GM23338 (cell line): ENCODE results near the gene GIPC2.

Experiments used
- CTCF ChIP-seq, 2 experiments: fragments of 200-600 bp in 1 of 2; sonication (generic) in 1 of 2; conservative IDR thresholded peaks; 2 replicates each; pipeline versions ENCODE4 v1.5.1 to v1.6.1; 2016 to 2017; ENCODE audit warnings: antibody characterized with exemption in 2 of 2, low read depth in 2 of 2, mild to moderate bottlenecking in 2 of 2, moderate library complexity in 1 of 2
- EZH2 ChIP-seq: fragments of 200-600 bp; sonication (generic); IDR thresholded peaks from one replicate; pipeline ENCODE4 v1.8.0; 2017; ENCODE audit warnings: antibody characterized with exemption, mild to moderate bottlenecking, low read depth; ENCODE audit not compliant: unreplicated experiment
- REST ChIP-seq: IDR thresholded peaks from one replicate; pipeline ENCODE4 v1.6.1; 2018; ENCODE audit warnings: antibody characterized with exemption; ENCODE audit not compliant: unreplicated experiment
- ZNF331 ChIP-seq: fragments of 250-450 bp; sonication (Bioruptor Pico); IDR thresholded peaks from 2 replicates; pipeline ENCODE4 v1.5.0; 2020; ENCODE audit warnings: low read depth, mild to moderate bottlenecking, moderate library complexity
- ZNF462 ChIP-seq: fragments of 250-450 bp; sonication (Bioruptor Pico); IDR thresholded peaks from 2 replicates; pipeline ENCODE4 v1.5.0; 2020; ENCODE audit warnings: mild to moderate bottlenecking, moderate library complexity

- TF ChIP-seq CTCF (conservative IDR thresholded peaks at IDR 0.05; ENCODE audit: low read depth in 2 of 2), result no peak
- no peak for TF ChIP-seq ZNF462 (CRISPR knock-in tag)
- no peak for TF ChIP-seq EZH2
- TF ChIP-seq REST, result no peak
- no peak for TF ChIP-seq ZNF331 (CRISPR knock-in tag)
Observed at GRCh38 chr1:78036450-78036849, 9.3 kb upstream of the GIPC2 start.
